HG03521 (cell line): ENCODE measurements around the gene FLYWCH2.

Experiments used
- ATAC-seq: cut with Tn5 transposase; IDR thresholded peaks from one replicate; pipeline ENCODE4 v1.9.1; 2021; ENCODE audit warnings: mild to moderate bottlenecking, moderate library complexity; ENCODE audit not compliant: unreplicated experiment

Gene FLYWCH2

DNA sequence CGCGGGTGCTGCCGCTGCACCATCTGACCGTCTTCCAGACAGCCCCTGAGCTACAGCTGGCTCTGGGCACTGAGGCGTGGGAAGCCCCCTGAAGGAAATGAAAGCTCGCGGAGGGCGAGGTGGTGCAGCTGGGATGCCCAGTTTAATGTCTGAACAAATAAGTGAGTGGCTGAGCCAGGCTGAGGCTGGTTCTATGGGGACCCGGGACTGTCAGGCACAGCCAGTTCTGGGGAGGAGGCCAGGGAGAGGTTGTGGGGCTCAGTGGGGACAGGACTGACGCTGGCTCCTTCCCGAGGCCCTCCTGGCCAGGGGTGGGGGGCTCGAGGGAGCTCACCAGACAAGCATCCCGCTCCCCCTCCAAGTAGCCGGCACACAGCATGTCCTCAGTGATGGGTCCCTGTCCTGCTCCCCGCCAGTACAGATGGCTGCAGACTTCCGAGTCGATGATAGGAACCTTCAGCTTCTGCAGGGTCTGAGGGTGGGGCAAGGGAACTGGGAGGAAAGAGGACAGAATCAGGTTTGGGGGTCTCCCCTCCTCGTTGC is 29.4 kb upstream of the FLYWCH2 start:
- no peak for ATAC-seq

DNA sequence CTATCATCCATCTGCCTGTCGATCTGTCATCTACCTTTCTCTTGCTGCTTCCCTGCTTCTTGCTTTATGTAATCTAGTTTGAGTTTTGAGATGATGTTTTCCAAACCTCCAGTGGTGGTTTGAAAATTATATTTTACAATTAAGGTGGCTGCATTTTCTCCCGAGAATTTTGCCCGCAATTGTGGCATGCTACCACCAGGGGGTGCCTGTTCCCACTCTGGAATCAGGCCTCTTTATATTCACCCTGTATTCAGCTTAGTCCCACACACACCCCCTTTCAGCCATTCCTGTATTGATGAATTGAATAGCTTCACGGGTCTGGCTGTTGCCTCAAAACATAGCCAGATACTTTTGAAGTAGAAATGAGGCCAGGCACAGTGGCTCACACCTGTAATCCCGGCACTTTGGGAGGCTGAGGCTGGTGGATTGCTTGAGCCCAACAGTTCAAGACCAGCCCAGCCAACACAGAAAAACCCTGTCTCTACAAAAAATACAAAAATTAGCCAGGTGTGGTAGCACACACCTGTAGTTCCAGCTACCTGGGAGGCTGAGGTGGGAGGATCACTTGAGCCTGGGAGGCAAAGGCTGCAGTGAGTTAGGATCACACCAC is 28.2 kb upstream of the FLYWCH2 start:
- no peak for ATAC-seq

DNA sequence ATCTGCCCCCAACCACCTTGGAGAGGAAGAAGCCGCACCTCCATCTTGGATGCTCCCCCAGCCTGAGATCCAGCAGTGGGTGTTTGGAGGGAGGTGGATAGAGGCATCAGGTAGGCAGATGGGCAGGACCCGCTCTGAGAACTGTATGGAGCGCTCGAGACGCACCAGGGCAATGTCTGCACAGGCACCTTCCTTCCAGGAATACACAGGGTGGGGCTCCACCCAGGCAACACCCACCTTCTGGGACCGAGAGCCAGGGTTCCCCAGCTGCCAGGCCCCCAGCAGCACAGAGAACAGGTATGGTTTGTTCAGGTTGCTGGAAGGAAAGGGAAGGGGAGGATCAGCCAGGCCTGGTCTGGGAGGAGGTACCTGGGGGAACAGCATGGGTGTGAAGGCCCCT is 27.5 kb upstream of the FLYWCH2 start:
- no peak for ATAC-seq

DNA sequence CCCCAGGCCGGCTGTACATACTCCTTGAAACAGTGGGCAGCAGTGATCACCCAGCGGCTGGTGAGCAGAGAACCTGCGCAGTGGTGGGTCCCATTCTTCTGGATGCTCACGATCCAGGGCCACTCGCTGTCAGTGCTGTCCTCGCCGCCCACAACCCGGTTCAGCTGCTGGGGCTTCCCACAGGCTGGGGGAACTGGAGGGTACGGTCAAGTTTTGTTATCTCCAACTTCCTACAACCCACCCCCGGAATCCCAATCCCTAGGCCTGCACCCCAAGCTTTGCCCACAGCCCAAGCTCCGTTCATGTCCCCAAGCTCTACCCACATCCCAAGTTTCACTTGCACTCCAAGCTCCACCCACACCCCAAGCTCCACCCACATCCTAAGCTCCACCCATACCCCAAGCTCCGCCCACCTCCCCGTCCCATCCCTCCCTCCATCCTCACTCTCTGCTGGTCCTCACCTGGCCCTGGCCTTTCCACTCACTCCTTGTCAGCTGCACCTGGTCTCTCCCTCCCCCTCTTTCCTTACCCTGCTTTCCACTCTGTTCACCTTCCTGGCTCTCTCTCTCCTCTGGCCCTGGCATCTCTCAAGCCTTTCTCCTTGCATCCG is 26.8 kb upstream of the FLYWCH2 start:
- no peak for ATAC-seq

DNA sequence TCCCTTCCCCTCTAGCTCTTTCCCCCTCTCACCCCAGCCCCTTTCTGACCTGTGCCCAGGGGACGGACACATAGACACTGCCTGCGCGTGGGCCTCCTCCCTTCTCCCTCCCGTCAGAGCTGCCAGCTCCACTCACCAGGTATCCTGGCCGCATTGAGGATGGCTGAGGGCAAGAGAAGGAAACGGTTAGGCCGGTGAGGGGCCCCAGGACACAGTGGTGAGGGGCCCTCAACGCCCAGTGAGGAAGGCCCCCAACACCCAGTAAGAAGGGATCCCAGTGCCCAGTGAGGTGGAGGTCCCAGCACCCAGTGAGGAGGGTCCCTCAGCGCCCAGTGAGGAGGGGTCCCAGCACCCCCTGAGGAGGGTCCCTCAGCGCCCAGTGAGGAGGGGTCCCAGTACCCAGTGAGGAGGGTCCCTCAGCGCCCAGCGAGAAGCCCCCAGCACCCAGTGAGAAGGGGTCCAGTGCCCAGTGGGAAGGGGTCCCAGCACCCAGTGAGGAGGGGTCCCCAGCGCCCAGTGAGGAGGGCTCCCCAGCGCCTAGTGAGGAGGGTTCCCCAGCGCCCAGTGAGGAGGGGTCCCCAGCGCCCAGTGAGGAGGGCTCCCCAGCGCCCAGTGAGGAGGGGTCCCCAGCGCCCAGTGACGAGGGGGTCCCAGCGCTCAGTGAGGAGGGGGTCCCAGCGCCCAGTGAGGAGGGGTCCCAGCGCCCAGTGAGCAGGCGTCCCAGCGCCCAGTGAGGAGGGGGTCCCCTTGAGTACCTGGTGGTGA is 26.1 kb upstream of the FLYWCH2 start:
- ATAC-seq: no peak

DNA sequence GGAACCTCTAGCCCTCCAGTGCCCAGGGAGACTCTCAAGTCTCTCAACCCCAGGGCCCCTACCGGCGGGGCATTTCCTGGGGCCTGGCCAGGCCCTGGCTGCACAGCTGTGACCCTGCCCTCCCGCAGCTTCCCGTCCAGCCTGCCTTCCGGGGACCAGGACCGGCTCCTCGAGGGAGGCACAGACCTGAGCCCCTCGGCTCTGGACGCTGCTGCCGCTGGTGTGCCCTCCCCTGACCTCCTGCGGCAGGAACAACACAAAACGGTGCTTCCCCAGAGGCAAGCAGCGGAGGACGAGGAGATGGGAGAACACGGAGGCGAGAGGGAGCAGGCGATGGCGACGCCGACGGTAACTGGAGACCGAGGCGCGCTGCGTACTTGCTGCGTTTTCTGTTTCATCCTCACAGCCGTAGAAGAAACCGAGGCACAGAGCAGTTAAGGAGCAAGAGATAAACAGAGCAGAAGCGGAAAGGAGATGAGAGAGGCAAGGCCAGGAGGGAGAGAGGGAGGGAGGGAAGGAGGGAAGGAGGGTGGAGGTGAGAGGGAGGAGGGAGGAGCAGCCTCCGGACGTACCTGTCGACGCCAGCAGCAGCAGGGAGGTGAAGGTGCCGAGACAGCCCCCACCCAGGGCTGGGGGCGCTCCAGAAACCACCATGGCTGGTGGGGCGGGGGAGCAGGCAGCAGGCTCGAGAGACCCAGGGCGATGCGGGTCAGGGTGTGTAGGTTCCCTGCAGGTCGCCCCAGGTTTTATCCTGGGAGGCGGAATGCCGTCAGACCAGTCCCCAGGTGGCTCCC is 25.4 kb upstream of the FLYWCH2 start, which contains the start of gene PRSS22:
TSS of gene PRSS22 (minus strand) at position 720 of the 794 bp plus-strand sequence. CDS start at position 654, 66 bp downstream.
- no peak for ATAC-seq

DNA sequence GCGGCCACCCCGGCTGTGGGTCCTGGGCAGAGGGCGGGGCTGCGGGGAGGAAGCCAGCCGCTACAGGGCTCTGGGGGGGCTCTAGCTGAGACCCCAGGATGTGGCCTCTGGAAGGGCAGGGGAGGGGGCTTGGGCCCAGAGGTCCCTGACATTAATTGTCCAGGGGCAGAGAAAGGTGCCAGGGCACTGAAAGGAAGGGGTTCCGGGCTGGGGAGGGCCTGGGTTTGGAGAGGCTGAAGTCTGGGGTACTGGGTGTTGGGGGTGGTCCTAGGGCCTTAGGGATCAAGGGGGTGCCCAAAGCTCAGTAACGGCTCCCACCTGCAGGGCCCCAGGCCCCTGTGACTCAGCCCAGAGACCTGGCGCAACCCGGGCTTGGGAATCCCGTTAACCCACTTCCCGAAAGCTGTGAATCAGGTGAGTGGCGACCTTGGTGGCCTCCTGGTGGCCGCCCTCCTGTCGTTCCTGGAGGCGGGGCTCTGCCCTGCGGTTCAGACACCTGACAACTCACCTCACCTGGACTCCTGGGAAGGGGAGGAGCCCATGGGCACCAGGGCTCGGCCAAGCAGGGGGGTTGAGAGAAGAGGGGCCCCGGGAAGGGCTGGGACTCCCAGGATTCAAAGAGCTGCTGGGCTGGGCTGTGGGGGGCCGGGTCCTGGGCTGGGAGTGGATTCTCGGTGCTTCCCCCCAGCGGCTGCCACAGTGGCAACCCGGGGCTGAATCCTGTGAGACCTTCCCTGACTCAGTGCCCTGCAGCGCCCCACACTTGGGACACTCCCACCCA is 24.6 kb upstream of the FLYWCH2 start:
- no peak for ATAC-seq

DNA sequence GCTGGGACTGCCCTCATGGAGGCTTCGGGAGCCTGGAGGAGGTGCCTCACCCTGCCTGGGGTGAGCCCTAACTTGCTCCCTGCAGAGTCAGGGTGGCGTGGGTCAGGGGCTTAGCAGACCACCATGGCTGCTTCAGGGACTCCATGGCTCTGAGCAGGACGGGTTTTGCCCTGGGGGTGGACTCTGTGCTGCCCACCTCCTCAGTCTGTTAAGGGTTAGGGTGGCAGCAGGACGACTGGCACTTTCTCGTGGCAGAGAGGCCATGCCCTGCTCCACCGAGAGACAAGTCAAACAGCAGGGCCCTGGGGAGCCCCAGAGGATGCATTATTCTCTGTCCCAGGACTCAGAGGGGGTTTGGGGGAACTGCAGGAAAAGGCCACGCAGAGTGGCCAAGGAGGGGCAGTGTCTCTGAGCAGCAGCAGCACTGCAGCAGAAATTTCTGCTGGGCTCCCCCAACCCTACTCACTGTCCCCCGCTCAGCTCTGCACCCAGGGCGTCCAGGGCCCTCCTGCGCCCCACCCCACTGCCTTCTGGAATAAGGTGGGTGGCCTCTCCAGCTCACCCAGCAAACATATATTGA is 23.2 kb upstream of the FLYWCH2 start:
- ATAC-seq: no peak

DNA sequence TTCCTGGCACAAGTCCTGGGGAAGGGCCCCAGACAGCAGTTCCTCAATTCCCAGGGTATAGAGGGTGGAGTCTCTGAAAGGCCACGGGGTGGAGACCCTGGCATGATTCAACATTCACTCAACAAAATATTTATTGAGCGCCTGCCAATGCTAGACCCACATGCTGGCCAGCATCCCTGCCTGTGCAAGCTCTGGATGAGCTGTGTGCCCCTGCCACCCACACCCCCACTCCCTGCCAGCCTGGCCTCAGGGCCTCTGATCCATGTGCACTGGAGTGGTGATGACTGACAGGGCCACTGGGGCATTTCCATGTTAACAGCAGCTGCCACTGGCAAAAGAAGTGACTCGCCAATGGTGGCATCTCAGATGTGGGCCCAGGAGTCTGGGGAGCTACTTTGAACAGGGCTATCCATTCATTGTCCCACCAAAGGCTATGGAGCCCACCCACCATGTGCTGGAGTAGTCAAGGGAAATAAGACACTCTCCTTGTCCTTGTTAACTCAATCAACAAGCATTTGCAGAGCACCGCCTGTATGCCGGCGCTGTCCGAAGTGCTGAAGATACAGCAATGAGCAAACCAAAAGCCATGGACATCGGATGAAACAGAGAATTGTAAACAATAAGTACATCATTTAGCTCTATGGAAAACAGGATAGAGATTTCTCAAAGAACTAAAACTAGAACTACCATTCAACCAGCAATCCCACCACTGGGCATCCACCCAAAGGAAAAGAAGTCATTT is 22.0 kb upstream of the FLYWCH2 start:
- no peak for ATAC-seq

DNA sequence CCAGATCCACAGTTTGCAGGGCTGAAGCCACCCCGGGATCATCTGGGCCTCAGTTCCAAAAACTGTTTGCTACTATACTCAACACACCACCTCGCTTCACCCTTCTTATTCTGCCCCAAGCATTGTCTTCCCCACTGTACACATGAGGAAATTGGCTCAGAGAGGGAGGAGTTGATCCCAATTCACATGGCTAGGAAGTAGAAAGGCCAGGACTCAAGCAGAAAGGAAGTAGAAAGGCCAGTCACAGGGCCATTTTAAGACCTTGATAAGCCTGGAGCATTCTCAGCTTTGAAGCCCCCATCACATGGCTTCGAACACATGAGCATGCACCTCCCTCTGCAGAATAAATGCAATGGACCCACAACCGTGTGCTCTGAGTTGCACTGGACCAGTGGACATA is 17.4 kb upstream of the FLYWCH2 start:
- ATAC-seq: no peak

DNA sequence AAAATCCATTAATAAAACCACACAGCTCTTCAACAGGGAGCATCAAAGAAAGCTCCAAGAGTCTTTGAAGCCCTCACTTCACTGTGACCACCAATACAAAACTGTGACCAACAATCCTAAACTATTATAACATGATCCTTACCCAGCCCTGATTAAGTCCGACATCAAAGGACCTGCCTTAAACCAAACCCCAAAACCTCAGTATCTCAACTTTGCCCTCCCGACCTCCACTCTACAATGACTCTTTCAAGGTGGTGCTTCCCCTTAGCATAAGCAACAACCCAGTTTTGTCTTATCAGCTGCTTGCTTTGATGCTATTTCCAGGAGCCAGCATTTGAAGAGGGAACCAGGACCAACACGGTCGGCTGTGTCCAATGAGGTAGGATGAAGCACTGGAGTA is 16.6 kb upstream of the FLYWCH2 start:
- no peak for ATAC-seq

DNA sequence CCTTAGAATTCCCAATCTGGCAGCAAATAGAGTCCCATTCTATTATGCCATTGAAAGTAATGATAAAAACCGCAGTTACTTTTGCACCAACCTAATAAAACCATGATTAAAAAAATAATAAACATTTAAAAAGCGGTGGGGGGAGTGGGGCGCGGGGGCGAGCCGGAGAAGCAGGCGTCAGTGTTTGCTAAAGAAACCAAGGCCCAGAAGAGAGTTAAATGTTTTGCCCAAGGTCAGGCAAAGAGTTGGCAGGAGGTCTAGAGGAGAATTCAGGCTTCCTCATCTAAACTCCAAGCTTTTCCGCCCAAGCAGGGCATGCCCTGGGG is 15.4 kb upstream of the FLYWCH2 start:
- no peak for ATAC-seq

DNA sequence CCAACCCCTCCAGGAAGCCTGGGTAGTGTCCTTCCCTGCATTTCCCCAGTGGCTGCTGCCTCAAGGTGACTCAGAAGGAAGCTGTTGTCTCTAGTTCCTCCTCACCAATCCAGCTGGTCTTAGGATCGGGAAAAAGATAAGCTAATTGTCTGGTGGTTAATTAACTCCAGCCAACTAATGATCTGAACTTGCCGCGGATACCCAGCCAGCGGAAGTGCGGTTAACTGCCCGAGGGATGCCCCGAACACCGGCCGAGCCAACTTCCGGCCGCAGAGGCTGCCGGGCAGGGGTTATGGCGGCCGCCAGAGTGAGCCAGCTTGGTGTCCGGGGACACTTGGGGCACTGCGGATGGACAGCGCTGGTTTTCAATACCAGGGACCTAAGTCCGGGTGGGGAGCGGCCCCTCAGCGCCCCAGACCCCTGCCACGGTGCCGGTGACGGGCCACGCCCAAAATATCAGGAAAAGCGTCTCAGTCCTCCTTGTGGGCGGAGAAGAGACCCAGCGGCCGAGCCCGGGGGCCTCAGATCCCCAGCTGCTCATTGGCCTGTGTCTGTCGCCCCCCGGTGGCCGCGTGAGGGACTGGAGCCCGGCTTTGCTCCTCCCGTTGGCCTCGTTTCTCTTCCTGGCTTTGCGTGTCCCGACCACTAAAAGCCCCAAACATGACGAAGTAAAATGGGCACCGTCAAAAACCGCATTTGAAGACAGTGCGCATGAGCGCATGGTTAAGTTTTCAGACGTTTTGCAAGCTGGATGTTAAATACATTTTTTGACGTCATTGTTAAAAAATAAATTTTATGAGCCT is 14.8 kb upstream of the FLYWCH2 start:
- peak; percentile 82 for ATAC-seq

DNA sequence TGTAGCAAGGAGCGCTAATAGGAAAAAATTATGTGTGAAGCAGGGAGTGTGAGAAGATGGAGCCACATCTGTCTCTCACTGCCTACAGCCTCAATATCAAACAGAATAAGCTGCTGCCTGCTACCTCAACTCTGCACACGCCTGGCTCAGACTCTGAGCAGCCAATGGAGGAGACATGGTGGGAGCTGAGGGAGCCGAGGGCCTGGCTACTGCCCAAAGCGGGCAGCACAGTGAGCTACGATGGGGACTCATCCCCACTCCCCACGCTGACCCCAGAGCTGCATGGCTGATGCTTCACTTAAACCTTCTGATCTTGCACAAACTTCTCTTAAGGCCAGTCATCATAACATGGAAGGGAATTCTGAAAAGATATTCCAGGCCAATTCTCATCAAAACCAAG is 11.1 kb upstream of the FLYWCH2 start:
- no peak for ATAC-seq

DNA sequence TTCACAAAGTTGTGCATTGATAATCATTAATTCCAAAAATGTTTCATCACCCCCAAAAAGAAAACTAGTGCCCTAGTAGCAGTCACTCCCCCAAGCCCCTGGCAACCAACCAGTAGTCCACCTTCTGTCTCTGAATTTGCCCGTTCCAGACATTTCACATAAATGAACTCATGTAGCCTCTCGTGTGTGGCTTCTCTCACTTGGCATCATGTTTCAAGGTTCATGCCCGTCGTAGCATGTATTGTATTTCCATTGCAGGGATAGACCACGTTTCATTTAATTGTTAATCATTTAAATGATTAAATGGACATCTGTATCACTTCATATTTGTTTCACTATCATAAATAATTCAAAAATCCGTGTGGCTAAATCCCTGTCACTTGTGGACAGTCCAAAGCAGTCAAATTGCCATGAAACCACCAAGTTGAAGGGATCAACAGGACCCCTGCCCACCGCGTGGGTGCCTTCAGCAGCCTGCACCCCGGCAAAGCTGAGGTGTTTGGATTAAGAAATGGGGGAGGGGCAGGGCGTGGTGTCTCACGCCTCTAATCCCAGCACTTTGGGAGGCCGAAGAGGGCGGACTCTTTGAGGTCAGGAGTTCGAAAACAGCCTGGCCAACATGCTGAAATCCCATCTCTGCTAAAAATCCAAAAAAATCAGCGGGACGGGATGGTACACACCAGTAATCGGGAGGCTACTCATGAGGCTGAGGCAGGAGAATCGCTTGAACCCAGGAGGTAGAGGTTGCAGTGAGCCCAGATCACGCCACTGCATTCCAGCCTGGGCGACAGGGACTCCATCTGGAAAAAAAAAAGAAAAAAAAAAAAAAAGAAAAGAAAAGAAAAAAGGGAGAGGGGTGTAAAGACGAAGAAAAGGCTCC is 8.7 kb upstream of the FLYWCH2 start:
- no peak for ATAC-seq

DNA sequence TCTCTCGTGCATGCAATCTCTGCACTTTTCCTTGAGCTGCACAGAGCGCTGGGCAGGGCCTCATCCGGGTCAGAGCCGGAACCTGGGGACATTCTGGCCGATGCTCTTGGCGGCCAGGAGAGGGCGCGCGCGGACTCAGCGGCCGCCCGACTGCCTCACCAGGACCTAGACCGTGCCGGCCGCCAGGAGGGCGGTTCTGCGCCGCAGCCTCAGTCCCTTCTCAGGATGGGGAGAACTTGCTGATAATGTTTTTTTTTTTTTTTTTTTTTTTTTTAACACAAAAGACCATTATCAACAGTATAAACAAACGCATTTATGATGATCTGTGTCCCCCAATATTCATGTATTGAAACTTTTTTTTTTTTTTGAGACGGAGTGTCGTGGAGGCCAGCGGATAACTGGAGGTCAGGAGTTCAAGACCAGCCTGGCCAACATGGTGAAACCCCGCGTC is 8.1 kb upstream of the FLYWCH2 start:
- ATAC-seq: peak; percentile 73

DNA sequence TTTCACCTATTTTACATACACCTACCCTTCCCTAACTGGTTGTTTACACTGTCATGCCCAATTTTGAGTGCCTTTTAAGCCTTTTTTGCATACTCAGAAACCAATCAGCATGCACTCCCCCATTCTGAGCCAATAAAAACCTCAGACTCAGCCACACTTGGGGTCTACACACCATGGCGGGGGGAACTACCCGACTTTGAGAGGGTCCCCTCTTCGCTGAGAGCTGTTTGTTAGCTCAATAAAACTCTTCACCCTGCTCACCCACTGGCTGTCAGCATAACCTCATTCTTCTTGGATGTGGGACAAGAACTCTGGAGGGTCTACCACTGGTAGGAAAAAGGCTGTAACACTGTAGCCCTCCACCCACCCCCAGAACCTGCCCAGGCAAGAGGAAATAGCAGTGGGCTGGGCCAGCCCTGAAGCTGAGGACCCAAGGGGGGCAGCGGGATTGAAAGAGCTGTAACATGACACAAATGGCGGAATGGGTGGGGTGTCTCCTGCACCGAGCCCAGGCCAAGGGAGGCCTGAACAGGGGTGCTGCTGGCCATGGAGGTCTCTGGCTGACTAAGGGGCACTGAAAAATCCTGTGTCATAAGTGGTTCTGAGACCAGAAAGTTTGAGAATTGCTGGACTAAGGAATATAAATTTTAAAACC is 3.0 kb upstream of the FLYWCH2 start:
- ATAC-seq: no peak
